Natural killer cell (primary cell): ENCODE data around the gene MARVELD1. TPM values are rescaled to one million over a fixed set of nuclear protein-coding genes. Genes with fewer than 3 reads are reported as not detected.

Source experiments
- ATAC-seq, 3 donors: fragments of 150-1000 bp in 2 of 3; fragments of 200-7000 bp in 1 of 3; cut with Tn5 transposase; 1 replicate in 1 of 3; 2 replicates in 2 of 3; pipeline ENCODE4 v1.10.0; 2021; ENCODE audit warnings: mild to moderate bottlenecking in 2 of 3, moderate library complexity in 2 of 3
- DNase-seq, 2 donors: peaks; one replicate each; pipeline versions ENCODE4 v3.0.0 to v3.0.0-alpha.2; 2013 to 2021; ENCODE audit warnings: mixed read lengths in 1 of 2
- H3K27ac ChIP-seq: one replicate; pipeline ENCODE4 v1.5.1; 2013; ENCODE audit warnings: mild to moderate bottlenecking, low read length
- H3K27me3 ChIP-seq: one replicate; pipeline ENCODE4 v1.6.1; 2013; ENCODE audit warnings: low read length; ENCODE audit not compliant: control insufficient read depth, insufficient read depth
- H3K36me3 ChIP-seq: one replicate; pipeline ENCODE4 v1.6.1; 2013; ENCODE audit warnings: low read length; ENCODE audit not compliant: control insufficient read depth, insufficient read depth
- H3K4me1 ChIP-seq: one replicate; pipeline ENCODE4 v1.6.1; 2013; ENCODE audit warnings: low read length; ENCODE audit not compliant: control insufficient read depth, insufficient read depth
- H3K4me3 ChIP-seq: one replicate; pipeline ENCODE4 v1.5.1; 2013; ENCODE audit warnings: low read length
- H3K9me3 ChIP-seq: one replicate; pipeline ENCODE4 v1.6.1; 2013; ENCODE audit warnings: low read length; ENCODE audit not compliant: control insufficient read depth, insufficient read depth
- H3K27ac Mint-ChIP-seq, 2 donors: one replicate each; pipeline ENCODE4 v1.8.0; 2022; ENCODE audit warnings: mild to moderate bottlenecking in 2 of 2, mixed read lengths in 2 of 2, moderate library complexity in 1 of 2
- H3K27me3 Mint-ChIP-seq, 2 donors: one replicate each; pipeline ENCODE4 v1.8.0; 2022; ENCODE audit warnings: low read depth in 2 of 2, mixed read lengths in 2 of 2
- H3K36me3 Mint-ChIP-seq: one replicate; pipeline ENCODE4 v1.8.0; 2022; ENCODE audit warnings: mixed read lengths
- H3K4me1 Mint-ChIP-seq, 2 donors: one replicate each; pipeline ENCODE4 v1.8.0; 2022; ENCODE audit warnings: mixed read lengths in 2 of 2
- H3K4me3 Mint-ChIP-seq: one replicate; pipeline ENCODE4 v1.8.0; 2022; ENCODE audit warnings: mild to moderate bottlenecking, moderate library complexity, mixed read lengths
- H3K9me3 Mint-ChIP-seq, 2 donors: one replicate each; pipeline ENCODE4 v1.8.0; 2022; ENCODE audit warnings: mixed read lengths in 2 of 2
- CTCF ChIP-seq: fragments of 200-600 bp; IDR thresholded peaks from one replicate; pipeline ENCODE4 v1.8.0; 2022; ENCODE audit warnings: antibody characterized with exemption
- WGBS: methylation state at CpG from one replicate; pipeline ENCODE4 v1.1.7; 2013; ENCODE audit warnings: missing lambda C conversion rate; ENCODE audit not compliant: insufficient coverage; 5-methylcytosine and 5-hydroxymethylcytosine counted together
- intact Hi-C: fragments of 100-400 bp; cut with micrococcal nuclease; formaldehyde crosslinking; loops from one replicate; pipeline ENCODE4 v1.14.2; 2022
- total RNA-seq, 4 donors: library from RNA; stranded (reverse); fragments of 120-200 nt in 1 of 4; gene quantifications; one replicate each; pipeline versions ENCODE4 v1.2.3 to v1.2.4, GENCODE V29; 2013 to 2022

MARVELD1 gene
- total RNA-seq, 3 donors from 2014 or later (not counting 1 experiment from before 2014, with no cell fraction given): 0.40 to 0.84 (median 0.40) TPM

DNA sequence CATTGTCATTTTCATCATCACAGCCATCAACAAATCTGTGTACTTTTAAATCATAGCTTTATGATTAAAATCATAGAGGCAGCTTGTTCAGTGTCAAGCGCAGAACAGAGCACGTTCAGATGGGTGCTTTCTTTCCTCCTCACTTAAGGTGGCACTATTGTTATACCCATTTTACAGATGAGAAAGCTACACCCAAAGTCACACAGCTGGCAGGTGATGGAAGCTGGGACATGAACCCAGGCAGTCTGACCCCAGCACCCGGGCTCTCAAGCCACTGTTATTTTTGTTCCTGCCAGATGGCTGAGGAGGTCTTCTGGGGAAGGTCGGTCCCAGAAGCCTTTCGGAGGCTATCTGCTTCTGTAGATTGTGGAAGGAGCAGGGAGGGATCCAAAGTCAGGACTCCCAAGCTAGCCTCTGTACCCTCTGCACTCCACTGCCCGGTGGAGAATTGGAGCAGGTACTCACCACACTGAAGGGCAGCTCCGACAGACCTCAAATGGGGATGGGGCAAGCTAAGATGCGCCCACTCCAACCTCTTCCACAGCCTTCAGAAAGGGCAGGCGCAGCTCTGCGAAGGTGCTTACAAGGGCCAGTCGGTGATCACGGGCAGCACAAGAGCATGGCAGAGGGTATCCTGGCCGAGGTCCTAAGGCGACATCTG, 27.1 kb upstream of the MARVELD1 start:
- DNase-seq (peak in 1 of 2 donors; percentile 51), ATAC-seq (peak in 1 of 3 donors; percentile 2)
- H3K9me3 ChIP-seq: no peaks in the 10 kb centered on the region
- H3K27ac Mint-ChIP-seq: peak overlapping the region; percentile 76 to 80
- H3K4me1 ChIP-seq: peaks cover 21% of the 10 kb centered on the region
- H3K4me3 ChIP-seq: peak overlapping the region; percentile 80
- no peaks in the 10 kb centered on the region for H3K9me3 Mint-ChIP-seq
- H3K4me1 Mint-ChIP-seq: peaks cover 9 to 18% of the 10 kb centered on the region in 2 donors
- H3K27me3 ChIP-seq: no peaks in the 10 kb centered on the region
- H3K4me3 Mint-ChIP-seq: peak overlapping the region; percentile 85
- no peaks in the 10 kb centered on the region for H3K36me3 Mint-ChIP-seq
- intact Hi-C loops: loop anchor here (2.0 kb wide), 3 partner anchors 38 to 50 kb away; partner anchors contain the start of genes PI4K2A and ZFYVE27
- WGBS: 24% methylated on average over 14 of the region's 14 CpGs
- H3K27ac ChIP-seq: peak overlapping the region; percentile 65
- no peaks in the 10 kb centered on the region for H3K27me3 Mint-ChIP-seq
- TF ChIP-seq CTCF: no peak
- no peaks in the 10 kb centered on the region for H3K36me3 ChIP-seq

DNA sequence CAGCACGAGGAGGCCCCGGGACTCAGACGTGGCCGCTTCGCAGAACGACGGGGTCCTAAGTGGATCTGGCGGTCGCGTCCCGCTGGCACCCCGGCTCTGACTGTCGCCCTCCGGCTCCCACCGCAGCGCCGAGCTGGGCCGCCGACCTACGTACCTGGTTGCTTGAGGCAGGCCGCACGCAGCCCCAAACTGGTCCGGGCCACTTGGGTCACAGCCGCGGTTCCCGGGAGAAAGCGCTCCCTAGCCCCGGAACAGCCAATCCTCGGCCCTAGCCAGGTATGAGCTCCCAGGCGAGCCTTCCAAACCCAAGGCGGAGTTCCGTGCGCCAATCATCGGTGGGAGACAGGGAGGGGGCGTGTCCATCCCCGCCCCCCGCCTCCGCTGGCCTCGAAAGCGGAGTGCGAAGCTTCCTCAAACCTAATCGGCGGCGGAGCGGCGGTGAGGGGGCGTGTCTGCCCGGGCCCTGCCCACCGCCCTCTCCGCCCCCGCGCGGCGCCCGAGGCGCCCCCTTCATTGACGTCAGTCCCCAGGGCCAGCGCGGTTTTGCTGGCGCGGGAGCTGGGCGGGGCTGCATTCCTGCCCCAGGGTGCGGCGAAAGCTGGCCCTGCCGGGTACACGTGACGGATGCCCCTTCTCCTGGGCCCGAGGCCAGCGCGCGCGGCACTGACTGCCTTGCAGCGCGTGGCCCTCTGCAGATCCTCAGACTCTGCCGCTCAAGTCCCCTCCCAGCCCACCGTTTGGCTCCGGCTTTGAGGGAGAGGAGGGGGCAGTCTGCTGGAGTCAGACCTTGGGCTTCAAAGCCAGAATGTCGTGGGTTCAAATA, 26.4 kb upstream of the MARVELD1 start, which contains the start of gene AVPI1:
Gene AVPI1 (minus strand): TSS at position 280 of the 823 bp plus-strand sequence. CDS start 7,336 bp downstream, outside the sequence.
- Histone ChIP-seq H3K9me3 (no peaks in the 10 kb centered on the region), H3K4me3 (peak within 1 kb of the TSS; percentile 80), H3K36me3 (no peaks in the 10 kb centered on the region), H3K27ac (peak within 1 kb of the TSS; percentile 65), H3K27me3 (no peaks in the 10 kb centered on the region), H3K4me1 (peaks cover 21% of the 10 kb centered on the region)
- intact Hi-C loops: loop anchor here (2.0 kb wide), 3 partner anchors 38 to 50 kb away; partner anchors contain the start of genes PI4K2A and ZFYVE27
- TF ChIP-seq CTCF: no peak
- Mint-ChIP-seq H3K4me3 (peak within 1 kb of the TSS; percentile 85), H3K27me3 (no peaks in the 10 kb centered on the region), H3K4me1 (peaks cover 9 to 18% of the 10 kb centered on the region in 2 donors), H3K27ac (peak within 1 kb of the TSS; percentile 76 to 80), H3K9me3 (no peaks in the 10 kb centered on the region), H3K36me3 (no peaks in the 10 kb centered on the region)
- under 1% methylated on average over 78 of the region's 78 CpGs for WGBS
- peak; percentile 94 to 98 for DNase-seq
- ATAC-seq: peak; percentile 92 to 98 (median 93)

DNA sequence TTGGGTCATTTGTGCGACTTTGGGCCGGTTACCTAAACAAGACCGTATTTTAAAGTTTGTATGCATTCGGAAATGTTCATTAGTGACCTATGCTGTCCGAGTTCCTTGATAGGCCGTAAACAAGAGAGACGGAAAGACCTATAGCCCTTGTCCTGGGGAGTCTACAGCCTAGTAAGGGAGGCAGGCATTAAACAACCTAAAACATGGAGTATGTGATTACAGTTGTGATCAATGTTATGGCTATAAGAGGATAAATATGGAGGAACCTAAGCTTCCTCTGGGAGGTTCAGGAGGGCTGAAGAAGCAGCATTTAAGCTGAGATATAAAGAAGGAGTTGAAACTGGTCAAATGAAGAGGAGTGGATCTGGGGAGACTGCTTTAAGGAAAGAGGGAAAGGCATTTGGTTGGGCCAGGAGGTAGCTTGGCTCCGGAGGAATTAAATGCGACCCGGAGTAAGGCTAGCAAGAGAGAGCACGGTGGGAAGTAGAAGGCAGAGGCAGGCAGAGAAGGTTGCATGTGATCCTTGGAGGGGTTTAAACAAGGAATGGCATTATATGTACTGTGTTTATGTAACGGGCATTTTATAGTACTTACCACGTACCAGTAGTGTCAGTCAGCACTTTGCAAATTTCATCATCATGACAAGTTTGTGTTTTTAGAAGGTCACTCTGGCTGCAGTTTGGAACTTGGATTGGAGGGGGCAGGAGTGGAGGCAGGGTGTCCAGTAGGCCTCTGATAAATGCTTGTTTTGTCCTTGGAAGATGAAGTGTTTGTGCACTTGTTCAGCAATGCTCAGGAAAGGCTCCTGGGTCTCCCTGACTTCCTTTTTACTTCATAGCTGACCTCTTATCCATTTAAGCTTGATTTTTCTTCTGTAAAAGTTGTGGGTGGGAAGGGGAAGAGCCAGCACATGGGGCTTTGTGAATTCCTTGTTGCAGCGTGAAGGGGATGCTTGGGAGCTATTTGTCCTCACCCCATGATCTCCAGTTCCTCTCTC, 25.4 kb upstream of the MARVELD1 start:
- Histone ChIP-seq H3K9me3 (no peaks in the 10 kb centered on the region), H3K4me1 (peaks cover 21% of the 10 kb centered on the region), H3K27ac (peak overlapping the region; percentile 56), H3K27me3 (no peaks in the 10 kb centered on the region), H3K4me3 (peak overlapping the region; percentile 46), H3K36me3 (no peaks in the 10 kb centered on the region)
- DNase-seq: no peak
- peak overlapping the region; percentile 76 to 80 for H3K27ac Mint-ChIP-seq
- WGBS: 81% methylated on average over 13 of the region's 14 CpGs
- no peaks in the 10 kb centered on the region for H3K36me3 Mint-ChIP-seq
- H3K9me3 Mint-ChIP-seq: no peaks in the 10 kb centered on the region
- no peak for TF ChIP-seq CTCF
- H3K4me3 Mint-ChIP-seq: peak overlapping the region; percentile 78
- intact Hi-C loops: loop anchor here (2.0 kb wide), 3 partner anchors 39 to 49 kb away; partner anchors contain the start of genes PI4K2A and ZFYVE27
- H3K27me3 Mint-ChIP-seq: no peaks in the 10 kb centered on the region
- peaks cover 9 to 18% of the 10 kb centered on the region in 2 donors for H3K4me1 Mint-ChIP-seq
- ATAC-seq: no peak
